Measurements from ENCODE around the gene ZCRB1. TPM values are rescaled to one million over a fixed set of nuclear protein-coding genes. Genes with fewer than 3 reads are reported as not detected.
A peak's percentile ranks its signal among the peaks of the same experiment; 100 is the strongest.
"Not testable (repeated sequence)": the region's sequence is repeated elsewhere in the genome, so short reads cannot be mapped to it uniquely, and the experiment has no call there.

The ZCRB1 gene
- total RNA-seq, 1 donor from 2014 or later: 15.0 TPM

GRCh38 chr12:42332301-42333285, 6.7 kb upstream of the ZCRB1 start:
- FAIRE-seq (no peak), DNase-seq (ENCODE audit: low read depth) (peak; percentile 48)
- Histone ChIP-seq H3K27me3 (ENCODE audit: control insufficient read depth, insufficient read depth, low read length) (no peaks in the 10 kb centered on the region), H3K4me3 (ENCODE audit: low read depth, low read length) (no peak overlapping the region), H3K36me3 (ENCODE audit: control insufficient read depth, insufficient read depth, low read length) (peaks cover 2% of the 10 kb centered on the region)
- TF ChIP-seq, protein P1, sequence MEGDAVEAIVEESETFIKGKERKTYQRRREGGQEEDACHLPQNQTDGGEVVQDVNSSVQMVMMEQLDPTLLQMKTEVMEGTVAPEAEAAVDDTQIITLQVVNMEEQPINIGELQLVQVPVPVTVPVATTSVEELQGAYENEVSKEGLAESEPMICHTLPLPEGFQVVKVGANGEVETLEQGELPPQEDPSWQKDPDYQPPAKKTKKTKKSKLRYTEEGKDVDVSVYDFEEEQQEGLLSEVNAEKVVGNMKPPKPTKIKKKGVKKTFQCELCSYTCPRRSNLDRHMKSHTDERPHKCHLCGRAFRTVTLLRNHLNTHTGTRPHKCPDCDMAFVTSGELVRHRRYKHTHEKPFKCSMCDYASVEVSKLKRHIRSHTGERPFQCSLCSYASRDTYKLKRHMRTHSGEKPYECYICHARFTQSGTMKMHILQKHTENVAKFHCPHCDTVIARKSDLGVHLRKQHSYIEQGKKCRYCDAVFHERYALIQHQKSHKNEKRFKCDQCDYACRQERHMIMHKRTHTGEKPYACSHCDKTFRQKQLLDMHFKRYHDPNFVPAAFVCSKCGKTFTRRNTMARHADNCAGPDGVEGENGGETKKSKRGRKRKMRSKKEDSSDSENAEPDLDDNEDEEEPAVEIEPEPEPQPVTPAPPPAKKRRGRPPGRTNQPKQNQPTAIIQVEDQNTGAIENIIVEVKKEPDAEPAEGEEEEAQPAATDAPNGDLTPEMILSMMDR (IDR thresholded peaks at IDR 0.05; ENCODE audit: insufficient read depth, low read length, severe bottlenecking): peak; percentile 40

GRCh38 chr12:42330097-42330496, 4.2 kb upstream of the ZCRB1 start:
- not testable (repeated sequence) for DNase-seq (ENCODE audit: low read depth); H3K4me3 ChIP-seq (ENCODE audit: low read depth, low read length); H3K36me3 ChIP-seq (ENCODE audit: control insufficient read depth, insufficient read depth, low read length); FAIRE-seq; H3K27me3 ChIP-seq (ENCODE audit: control insufficient read depth, insufficient read depth, low read length)

GRCh38 chr12:42327227-42327590, 1.3 kb upstream of the ZCRB1 start:
- FAIRE-seq (no peak), DNase-seq (ENCODE audit: low read depth) (no peak)
- Histone ChIP-seq H3K36me3 (ENCODE audit: control insufficient read depth, insufficient read depth, low read length) (peaks cover 3% of the 10 kb centered on the region), H3K4me3 (ENCODE audit: low read depth, low read length) (peak overlapping the region; percentile 77), H3K27me3 (ENCODE audit: control insufficient read depth, insufficient read depth, low read length) (no peaks in the 10 kb centered on the region)
- TF ChIP-seq, protein P1 (IDR thresholded peaks at IDR 0.05; ENCODE audit: insufficient read depth, low read length, severe bottlenecking): no peak

GRCh38 chr12:42326541-42327226, 790 bp upstream of the ZCRB1 start:
- TF ChIP-seq, protein P1 (IDR thresholded peaks at IDR 0.05; ENCODE audit: insufficient read depth, low read length, severe bottlenecking): no peak
- DNase-seq (ENCODE audit: low read depth) (peak; percentile 73), FAIRE-seq (no peak)
- Histone ChIP-seq H3K4me3 (ENCODE audit: low read depth, low read length) (peak overlapping the region; percentile 77), H3K27me3 (ENCODE audit: control insufficient read depth, insufficient read depth, low read length) (no peaks in the 10 kb centered on the region), H3K36me3 (ENCODE audit: control insufficient read depth, insufficient read depth, low read length) (peaks cover 3% of the 10 kb centered on the region)

DNA sequence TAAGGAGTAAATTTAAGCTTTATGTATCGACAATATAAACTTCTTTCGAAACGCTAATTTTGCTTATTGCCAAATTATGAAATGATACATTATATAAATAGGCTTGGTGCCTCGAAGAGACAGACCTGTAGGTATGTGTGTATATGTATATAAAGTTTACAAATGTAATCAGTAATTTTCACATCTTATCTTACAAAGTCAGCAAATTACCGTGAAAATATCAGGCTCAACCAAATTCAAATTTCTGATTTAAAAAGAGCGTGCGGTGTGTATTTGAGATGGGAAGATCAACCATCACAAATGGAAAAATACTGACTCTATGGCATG, 605 bp downstream of the ZCRB1 start:
- FAIRE-seq (no peak), DNase-seq (ENCODE audit: low read depth) (no peak)
- H3K27me3 ChIP-seq (ENCODE audit: control insufficient read depth, insufficient read depth, low read length): no peaks in the 10 kb centered on the region
- peaks cover 4% of the 10 kb centered on the region for H3K36me3 ChIP-seq (ENCODE audit: control insufficient read depth, insufficient read depth, low read length)
- H3K4me3 ChIP-seq (ENCODE audit: low read depth, low read length): peak overlapping the region; percentile 77
- TF ChIP-seq, protein P1 (IDR thresholded peaks at IDR 0.05; ENCODE audit: insufficient read depth, low read length, severe bottlenecking): no peak

DNA sequence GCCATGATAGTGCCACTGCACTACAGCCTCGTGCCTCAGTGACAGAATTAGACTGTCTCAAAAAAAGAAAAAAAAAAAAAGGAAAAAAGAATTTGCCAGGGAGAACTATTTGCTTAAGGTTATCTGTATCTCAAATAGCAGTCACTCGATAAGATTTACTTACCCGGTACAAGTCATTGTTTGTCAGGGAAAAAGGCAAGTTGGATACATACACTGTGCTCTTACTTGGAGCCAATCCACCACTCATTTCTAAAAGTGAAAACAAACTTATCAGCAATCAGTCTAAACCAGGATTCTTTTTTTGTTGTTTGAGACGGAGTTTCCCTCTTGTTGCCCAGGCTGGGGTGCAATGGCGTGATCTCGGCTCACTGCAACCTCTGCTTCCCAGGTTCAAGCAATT, 2.0 kb downstream of the ZCRB1 start:
- H3K4me3 ChIP-seq (ENCODE audit: low read depth, low read length): no peak overlapping the region
- DNase-seq (ENCODE audit: low read depth) (no peak), FAIRE-seq (no peak)
- TF ChIP-seq, protein P1 (IDR thresholded peaks at IDR 0.05; ENCODE audit: insufficient read depth, low read length, severe bottlenecking): no peak
- no peaks in the 10 kb centered on the region for H3K27me3 ChIP-seq (ENCODE audit: control insufficient read depth, insufficient read depth, low read length)
- H3K36me3 ChIP-seq (ENCODE audit: control insufficient read depth, insufficient read depth, low read length): peaks cover 4% of the 10 kb centered on the region
